Osteoblast (primary cell): ENCODE results near the gene SLC35D1. TPM values are rescaled to one million over a fixed set of nuclear protein-coding genes. Genes with fewer than 3 reads are reported as not detected.

Experiments used
- DNase-seq: peaks from one replicate; pipeline ENCODE4 v3.0.0; 2011; ENCODE audit warnings: low spot score, mixed read lengths; ENCODE audit not compliant: insufficient read length; ENCODE audit errors: missing footprints
- H2AFZ ChIP-seq: 2 replicates; pipeline ENCODE4 v1.6.0; 2011; ENCODE audit warnings: mild to moderate bottlenecking, low read length
- H3K27ac ChIP-seq: 2 replicates; pipeline ENCODE4 v1.5.1; 2011; ENCODE audit warnings: mild to moderate bottlenecking, low read depth, low read length, moderate library complexity
- H3K27me3 ChIP-seq: 2 replicates; pipeline ENCODE4 v1.6.0; 2012; ENCODE audit warnings: mild to moderate bottlenecking, control low read depth, inconsistent platforms, low read length, moderate library complexity; ENCODE audit not compliant: insufficient read depth
- H3K36me3 ChIP-seq: 2 replicates; pipeline ENCODE4 v1.5.1; 2011; ENCODE audit warnings: mild to moderate bottlenecking, low read length, control low read depth, moderate library complexity; ENCODE audit not compliant: insufficient read depth
- H3K4me1 ChIP-seq: 2 replicates; pipeline ENCODE4 v1.5.1; 2011; ENCODE audit warnings: mild to moderate bottlenecking, low read length, control low read depth, moderate library complexity; ENCODE audit not compliant: insufficient read depth
- H3K4me2 ChIP-seq: 2 replicates; pipeline ENCODE4 v1.6.0; 2011; ENCODE audit warnings: mild to moderate bottlenecking, low read length; ENCODE audit not compliant: insufficient read depth
- H3K4me3 ChIP-seq: fragments of 200-600 bp; sonication (generic); 3 replicates; pipeline ENCODE4 v1.5.1; 2012; ENCODE audit warnings: mild to moderate bottlenecking, low read length, inconsistent platforms; ENCODE audit not compliant: insufficient read depth
- H3K79me2 ChIP-seq: 2 replicates; pipeline ENCODE4 v1.6.0; 2012; ENCODE audit warnings: mild to moderate bottlenecking, low read length, control low read depth, inconsistent platforms; ENCODE audit not compliant: insufficient read depth
- H3K9me3 ChIP-seq: 2 replicates; pipeline ENCODE4 v1.5.1; 2011; ENCODE audit warnings: low read depth, low read length, control low read depth
- H4K20me1 ChIP-seq: 2 replicates; pipeline ENCODE4 v1.6.0; 2012; ENCODE audit warnings: mild to moderate bottlenecking, low read length, control low read depth; ENCODE audit not compliant: insufficient read depth
- CTCF ChIP-seq: IDR thresholded peaks from 2 replicates; pipeline ENCODE4 v1.5.1; 2011; ENCODE audit warnings: mild to moderate bottlenecking, low read depth, low read length, moderate library complexity; ENCODE audit errors: extremely low read depth
- total RNA-seq: library from RNA; depleted of rRNA; stranded (reverse); fragments of >200 nt; gene quantifications from 2 replicates; pipeline ENCODE4 v1.2.3, GENCODE V29; 2012

The SLC35D1 gene
- total RNA-seq, 1 donor: 13.8 TPM

- no peaks in the 10 kb centered on the region for H3K9me3 ChIP-seq
- no peak for TF ChIP-seq CTCF
- no peaks in the 10 kb centered on the region for H3K79me2 ChIP-seq
- no peak overlapping the region for H2AFZ ChIP-seq
- DNase-seq: no peak
- no peaks in the 10 kb centered on the region for H3K4me1 ChIP-seq
- no peak overlapping the region for H3K27ac ChIP-seq
- no peak overlapping the region for H3K4me2 ChIP-seq
- no peaks in the 10 kb centered on the region for H3K36me3 ChIP-seq
- H4K20me1 ChIP-seq: no peaks in the 10 kb centered on the region
- no peak overlapping the region for H3K4me3 ChIP-seq
- peaks cover 18% of the 10 kb centered on the region for H3K27me3 ChIP-seq
Measured at GRCh38 chr1:67094191-67094590, 40.2 kb upstream of the SLC35D1 start.

GRCh38 chr1:67089685-67090208 is 35.8 kb upstream of the SLC35D1 start:
- no peak overlapping the region for H2AFZ ChIP-seq
- H4K20me1 ChIP-seq: no peaks in the 10 kb centered on the region
- H3K27ac ChIP-seq: no peak overlapping the region
- H3K79me2 ChIP-seq: no peaks in the 10 kb centered on the region
- no peak for DNase-seq
- H3K4me2 ChIP-seq: no peak overlapping the region
- H3K4me1 ChIP-seq: no peaks in the 10 kb centered on the region
- no peak for TF ChIP-seq CTCF
- H3K27me3 ChIP-seq: peaks cover 18% of the 10 kb centered on the region
- H3K9me3 ChIP-seq: no peaks in the 10 kb centered on the region
- H3K36me3 ChIP-seq: no peaks in the 10 kb centered on the region
- no peak overlapping the region for H3K4me3 ChIP-seq

- Histone ChIP-seq H3K27ac (no peak overlapping the region), H3K4me3 (no peak overlapping the region), H4K20me1 (no peaks in the 10 kb centered on the region), H3K4me2 (no peak overlapping the region), H3K27me3 (peaks cover 12% of the 10 kb centered on the region), H2AFZ (no peak overlapping the region), H3K36me3 (no peaks in the 10 kb centered on the region), H3K9me3 (no peaks in the 10 kb centered on the region), H3K4me1 (no peaks in the 10 kb centered on the region), H3K79me2 (no peaks in the 10 kb centered on the region)
- no peak for TF ChIP-seq CTCF
- DNase-seq: no peak
Measured at GRCh38 chr1:67088440-67088839, 34.5 kb upstream of the SLC35D1 start.

- no peak overlapping the region for H3K4me3 ChIP-seq
- H3K4me1 ChIP-seq: no peaks in the 10 kb centered on the region
- no peaks in the 10 kb centered on the region for H3K9me3 ChIP-seq
- TF ChIP-seq CTCF: no peak
- peaks cover under 1% of the 10 kb centered on the region for H3K27me3 ChIP-seq
- H2AFZ ChIP-seq: no peak overlapping the region
- no peak for DNase-seq
- H4K20me1 ChIP-seq: no peaks in the 10 kb centered on the region
- H3K4me2 ChIP-seq: no peak overlapping the region
- no peak overlapping the region for H3K27ac ChIP-seq
- H3K36me3 ChIP-seq: no peaks in the 10 kb centered on the region
- H3K79me2 ChIP-seq: no peaks in the 10 kb centered on the region
Measured at GRCh38 chr1:67085326-67085725, 31.4 kb upstream of the SLC35D1 start.
